ENCODE data around the gene CLDN7. TPM values are rescaled to one million over a fixed set of nuclear protein-coding genes. Genes with fewer than 3 reads are reported as not detected.

The CLDN7 gene
- total RNA-seq, 1 experiment from 2014 or later: 177 TPM

GRCh38 chr17:7236808-7237207 is 25.5 kb downstream of the CLDN7 start:
- no peaks in the 10 kb centered on the region for H4K20me1 ChIP-seq (ENCODE audit: control insufficient read depth, insufficient read depth, insufficient read length)
- no peak overlapping the region for H4K5ac ChIP-seq (ENCODE audit: insufficient read length, low read depth, low read length)
- no peak overlapping the region for H3T11ph ChIP-seq (ENCODE audit: low read length)
- no peak overlapping the region for H3K9ac ChIP-seq (ENCODE audit: extremely low read depth, insufficient read length, low read length)
- Mint-ChIP-seq H3K4me1 (peaks cover 48 to 59% of the 10 kb centered on the region in 2 experiments), H3K4me3 (peak overlapping the region; percentile 95 to 97), H3K27me3 (ENCODE audit: low read depth) (no peaks in the 10 kb centered on the region; the same call in 1 of the 2 replicates), H3K27ac (peak overlapping the region; percentile 30 to 76 (median 68); a peak in 5 of 7 replicates), H3K9me3 (peaks cover 0 to 2% of the 10 kb centered on the region in 2 experiments; a peak in 1 of 5 replicates), H3K36me3 (ENCODE audit: insufficient read depth in 1 of 3, low read depth in 3 of 3) (peaks cover 36 to 64% (median 51%) of the 10 kb centered on the region in 3 experiments)
- H3K18ac ChIP-seq (ENCODE audit: insufficient read length, low read depth, low read length): no peak overlapping the region
- no peak overlapping the region for H2AK5ac ChIP-seq (ENCODE audit: insufficient read length, low read length)
- H3K14ac ChIP-seq (ENCODE audit: insufficient read depth, low read length): no peak overlapping the region
- no peak overlapping the region for H2BK5ac ChIP-seq (ENCODE audit: insufficient read length, low read length)
- no peaks in the 10 kb centered on the region for H3K27me3 ChIP-seq (ENCODE audit: insufficient read depth, low read length)
- no peak overlapping the region for H3K56ac ChIP-seq (ENCODE audit: insufficient read length, low read depth, low read length)
- H3K4me2 ChIP-seq (ENCODE audit: insufficient read depth, insufficient read length, low read length): no peak overlapping the region
- WGBS (ENCODE audit: extremely low coverage, insufficient read length, low lambda C conversion rate): 100% methylated on average over 1 of the region's 6 CpGs
- no peak for TF ChIP-seq CTCF (conservative IDR thresholded peaks at IDR 0.05)
- DNase-seq: no peak
- no peak overlapping the region for H4K91ac ChIP-seq (ENCODE audit: insufficient read length, low read depth, low read length)
- H3K27ac ChIP-seq (ENCODE audit: insufficient read length, low read depth, low read length): no peak overlapping the region
- H2AFZ ChIP-seq (ENCODE audit: low read length): no peak overlapping the region
- no peak overlapping the region for H3K23ac ChIP-seq (ENCODE audit: insufficient read length, low read depth, low read length)
- peaks cover 9% of the 10 kb centered on the region for H3K23me2 ChIP-seq (ENCODE audit: insufficient read length, low read depth, low read length, poor library complexity, severe bottlenecking)
- no peak overlapping the region for H4K8ac ChIP-seq (replicated peaks; ENCODE audit: insufficient read length, low read depth, low read length)
- H2BK20ac ChIP-seq (ENCODE audit: low read depth, low read length, poor library complexity, severe bottlenecking): no peak overlapping the region
- H3K9me3 ChIP-seq (ENCODE audit: control insufficient read depth, low read depth, low read length): no peaks in the 10 kb centered on the region
- H3K79me2 ChIP-seq (ENCODE audit: insufficient read depth, low read length): peaks cover 22% of the 10 kb centered on the region; the same call in 1 of the 2 replicates
- no peak overlapping the region for H3K4ac ChIP-seq (ENCODE audit: low read depth, low read length)
- no peak overlapping the region for H2BK12ac ChIP-seq (ENCODE audit: insufficient read length, low read depth, low read length)
- no peak overlapping the region for H2BK15ac ChIP-seq (ENCODE audit: low read depth, low read length)
- H3K4me1 ChIP-seq (ENCODE audit: insufficient read depth, low read length): no peaks in the 10 kb centered on the region
- peaks cover 17% of the 10 kb centered on the region for H3K79me1 ChIP-seq (ENCODE audit: insufficient read depth, low read depth, low read length, poor library complexity, severe bottlenecking)
- H2BK120ac ChIP-seq (ENCODE audit: low read depth, low read length, poor library complexity, severe bottlenecking): no peak overlapping the region

Measured in H9 (cell line).